GM21576 (cell line): ENCODE data around the gene NKX6-2.
"Not testable (repeated sequence)": the region's sequence is repeated elsewhere in the genome, so short reads cannot be mapped to it uniquely, and the experiment has no call there.

Experiments used
- ATAC-seq: cut with Tn5 transposase; IDR thresholded peaks from one replicate; pipeline ENCODE4 v1.9.1; 2021; ENCODE audit warnings: mild to moderate bottlenecking, moderate library complexity; ENCODE audit not compliant: unreplicated experiment

The NKX6-2 gene

DNA sequence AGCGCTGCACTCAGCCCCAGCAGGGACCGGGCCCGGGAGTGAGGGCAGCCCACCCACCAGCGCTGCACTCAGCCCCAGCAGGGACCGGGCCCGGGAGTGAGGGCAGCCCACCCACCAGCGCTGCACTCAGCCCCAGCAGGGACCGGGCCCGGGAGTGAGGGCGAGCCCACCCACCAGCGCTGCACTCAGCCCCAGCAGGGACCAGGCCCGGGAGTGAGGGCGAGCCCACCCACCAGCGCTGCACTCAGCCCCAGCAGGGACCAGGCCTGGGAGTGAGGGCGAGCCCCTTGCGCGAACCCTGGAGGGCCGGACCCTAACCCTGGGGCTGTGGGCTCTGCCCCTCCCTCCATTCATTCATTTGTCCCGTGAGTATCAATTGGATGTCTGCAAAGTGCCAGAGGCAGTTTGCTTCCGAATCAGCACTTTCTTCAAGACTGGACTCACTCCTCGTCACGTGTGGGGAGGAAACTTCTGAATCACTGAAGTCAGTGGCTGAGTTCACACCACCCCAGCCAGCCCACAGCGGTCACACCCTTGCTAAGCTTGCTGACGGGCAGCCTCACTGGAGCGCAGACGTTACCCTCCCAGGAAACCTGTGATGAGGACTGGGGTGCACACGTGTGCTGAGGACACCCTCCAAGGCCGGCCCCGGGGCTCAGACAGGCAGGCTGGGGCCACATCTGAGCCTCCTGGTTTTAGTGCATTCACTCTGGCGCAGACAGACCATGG lies 42.6 kb downstream of the NKX6-2 start:
- not testable (repeated sequence) for ATAC-seq

DNA sequence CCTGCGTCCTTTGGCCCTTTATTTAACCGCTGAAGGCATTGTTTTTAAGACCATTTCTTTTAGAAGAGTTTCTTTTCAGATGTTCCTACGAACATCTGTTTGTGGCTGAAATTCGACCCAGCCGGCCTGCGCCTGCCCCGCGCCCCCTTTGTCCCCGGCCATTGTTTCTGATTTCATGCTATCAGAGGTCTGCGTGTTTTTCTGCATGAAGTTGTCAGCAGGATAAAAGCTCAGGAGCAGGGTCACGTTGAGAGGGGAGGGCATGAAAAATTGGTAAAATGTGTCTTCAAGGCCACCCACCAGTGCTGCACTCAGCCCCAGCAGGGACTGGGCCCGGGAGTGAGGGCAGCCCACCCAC lies 43.1 kb downstream of the NKX6-2 start:
- no peak for ATAC-seq

- ATAC-seq = no peak
Observed at GRCh38 chr10:132742167-132742836, 43.6 kb downstream of the NKX6-2 start.

GRCh38 chr10:132740588-132740987 lies 45.4 kb downstream of the NKX6-2 start:
- ATAC-seq = no peak

GRCh38 chr10:132739225-132739613 lies 46.7 kb downstream of the NKX6-2 start:
- no peak for ATAC-seq

DNA sequence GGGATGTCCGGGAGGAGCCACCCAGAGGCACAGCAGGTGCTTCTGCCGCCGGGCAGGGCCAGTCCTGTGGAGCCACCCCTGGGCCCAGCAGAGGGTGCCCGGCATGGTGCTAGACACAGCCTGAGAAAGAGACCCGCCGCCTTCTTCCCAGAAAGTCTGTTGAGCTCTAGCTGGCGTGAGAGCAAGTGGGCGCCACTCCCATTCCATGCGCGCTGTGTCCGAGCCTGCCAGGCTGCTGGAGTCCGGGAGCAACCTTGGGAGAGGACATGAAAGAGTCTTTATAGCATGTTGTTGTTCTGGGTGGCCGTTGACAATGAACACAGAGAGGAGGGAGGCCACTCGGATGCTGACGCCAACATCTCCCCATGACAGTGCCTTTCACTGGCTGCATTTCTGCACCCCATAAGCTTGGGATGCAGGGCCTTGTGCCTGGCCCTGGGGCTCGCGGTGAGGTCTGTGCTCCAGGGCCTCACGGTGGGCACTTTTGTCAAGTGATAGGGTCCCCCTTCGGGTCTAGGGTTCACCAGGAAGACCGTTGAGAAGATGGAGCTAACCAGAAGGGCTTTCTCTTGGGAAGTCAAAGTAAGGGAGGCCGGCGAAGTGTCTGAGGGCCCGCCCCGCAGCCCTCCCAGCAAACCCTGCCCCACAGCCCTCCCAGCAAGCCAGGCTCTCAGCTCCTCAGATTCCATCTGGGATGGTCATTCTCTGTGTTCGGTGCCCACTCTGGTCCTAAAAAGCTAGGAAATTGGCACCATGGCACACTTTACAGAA lies 47.3 kb downstream of the NKX6-2 start:
- no peak for ATAC-seq

DNA sequence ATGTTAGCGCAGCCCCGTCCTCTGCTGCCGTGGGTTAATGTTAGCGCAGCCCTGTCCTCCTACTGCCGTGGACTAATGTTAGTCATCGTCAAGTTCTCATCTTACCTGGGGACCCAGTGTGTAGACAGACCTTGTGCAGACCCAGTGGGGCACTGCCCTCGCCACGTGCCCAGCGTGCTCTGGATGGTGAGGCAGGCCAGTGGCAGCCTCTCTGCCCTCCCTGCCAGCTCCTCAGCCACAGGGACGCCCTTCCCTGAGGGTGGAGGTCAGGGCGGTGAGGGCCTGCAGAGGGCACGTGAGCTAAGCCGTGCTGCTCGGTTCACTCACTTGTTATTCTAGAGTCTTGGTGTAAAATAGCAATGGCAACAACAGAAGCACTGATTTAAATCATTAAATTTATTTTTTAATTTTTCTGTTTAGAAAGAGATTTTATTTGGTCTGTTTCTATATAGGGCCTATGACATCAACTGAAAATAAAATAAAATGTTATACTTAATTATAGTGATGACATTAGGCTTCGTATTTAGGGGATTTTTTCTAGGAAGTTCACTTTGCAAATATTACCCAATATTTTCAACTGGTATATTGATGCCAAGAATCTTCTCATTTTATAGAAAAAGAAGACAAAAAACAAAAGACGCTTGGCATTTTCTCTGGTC lies 48.4 kb downstream of the NKX6-2 start:
- ATAC-seq = no peak

GRCh38 chr10:132735923-132736391 lies 50.0 kb downstream of the NKX6-2 start:
- no peak for ATAC-seq

DNA sequence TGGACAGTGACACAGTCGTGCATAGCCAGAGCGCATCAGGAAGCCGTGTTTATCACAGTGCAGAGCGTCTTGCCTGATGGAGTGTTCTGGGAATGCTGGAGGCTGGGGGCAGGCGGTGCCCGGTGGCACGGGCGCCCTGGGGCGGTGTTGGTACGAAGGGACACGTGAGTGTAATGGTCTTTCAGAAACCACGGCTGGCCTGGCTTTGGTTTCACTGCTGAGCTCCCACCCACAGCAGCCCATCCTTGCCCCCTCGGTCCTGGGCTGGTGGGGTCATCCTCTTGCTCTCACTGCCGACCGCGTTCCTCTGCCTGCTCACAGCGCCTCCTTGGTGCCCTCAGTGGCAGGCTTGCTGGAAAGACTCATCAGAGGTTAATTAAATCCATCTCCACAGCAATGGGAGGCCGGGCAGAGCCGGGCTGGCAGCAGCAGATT lies 50.6 kb downstream of the NKX6-2 start:
- ATAC-seq = no peak

DNA sequence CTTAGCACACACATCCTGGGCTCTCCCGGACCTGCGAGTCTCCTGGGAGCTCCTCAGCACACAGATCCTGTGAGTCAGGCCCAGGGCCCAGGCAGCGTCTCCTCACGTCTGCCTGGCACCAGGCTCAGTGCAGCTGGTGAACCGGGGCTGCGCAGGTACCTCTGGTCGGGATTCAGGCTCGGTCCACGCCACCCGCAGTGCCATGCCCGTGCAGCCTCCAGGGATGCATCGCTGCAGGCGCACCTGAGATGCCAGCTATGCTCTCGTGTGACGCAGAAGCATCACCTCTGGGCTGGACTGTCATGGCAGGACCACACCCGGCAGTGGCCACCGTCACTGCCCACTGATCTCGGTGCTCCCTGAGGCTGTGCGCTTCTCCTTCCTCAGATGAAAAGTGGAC lies 52.0 kb downstream of the NKX6-2 start:
- no peak for ATAC-seq
